ENCODE data around the gene ZNF100.

DNA sequence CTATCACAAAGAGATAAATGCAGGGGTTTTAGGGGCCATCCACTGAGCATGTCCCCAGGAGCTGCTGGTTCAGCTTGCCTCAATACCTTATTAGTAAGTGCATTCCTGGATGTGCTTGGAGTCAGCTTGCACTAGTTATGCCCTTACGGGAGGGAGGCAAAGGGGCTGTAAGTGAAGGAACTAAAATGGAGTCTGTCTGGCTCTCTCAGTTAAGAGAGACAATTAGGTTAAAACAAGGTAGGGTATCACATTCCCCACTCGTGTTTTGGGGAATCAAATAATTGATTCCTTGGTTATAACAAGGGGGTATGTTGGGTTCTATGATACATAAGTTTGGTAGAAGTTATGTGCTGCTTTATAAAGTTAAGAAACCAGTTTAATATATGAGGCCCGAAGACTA lies 78.9 kb downstream of the ZNF100 start:
- TF ChIP-seq EZH2 (IDR thresholded peaks at IDR 0.05; ENCODE audit: insufficient read depth, low read length): no peak
- no peak for TF ChIP-seq CTCF (IDR thresholded peaks at IDR 0.05; ENCODE audit: insufficient read depth, low read depth, low read length)
